ENCODE results near the gene IDE. TPM values are rescaled to one million over a fixed set of nuclear protein-coding genes. Genes with fewer than 3 reads are reported as not detected.

Gene IDE
- total and polyA plus RNA-seq, 12 donors = 8.6 to 62.0 (median 37.3) TPM

DNA sequence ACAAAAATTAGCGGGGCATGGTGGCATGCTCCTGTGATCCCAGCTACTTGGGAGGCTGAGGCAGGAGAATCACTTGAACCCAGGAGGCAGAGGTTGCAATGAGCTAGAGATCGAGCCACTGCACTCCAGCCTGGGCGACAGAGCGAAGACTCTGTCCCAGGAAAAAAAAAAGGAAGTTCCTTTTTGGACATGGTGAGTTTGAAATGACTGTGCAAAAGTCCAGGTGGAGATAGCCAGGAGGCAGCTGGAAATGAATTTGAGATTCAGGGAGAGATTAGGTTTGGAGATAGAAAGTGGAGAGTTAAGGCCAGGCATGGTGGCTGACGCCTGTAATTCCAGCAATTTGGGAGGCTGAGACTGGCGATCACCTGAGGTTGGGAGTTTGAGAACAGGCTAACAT lies 143.8 kb downstream of the IDE start:
- 90 to 97% (median 92%) methylated on average over 6 of the region's 6 CpGs for whole genome bisulfite sequencing, 4 donors
- no peaks in the 10 kb centered on the region for H3K36me3 ChIP-seq (replicated peaks in 1 of 2)
- no peak overlapping the region for H3K27ac ChIP-seq
- no peak for TF ChIP-seq CTCF (IDR thresholded peaks at IDR 0.05)
- no peak for TF ChIP-seq POLR2A (IDR thresholded peaks at IDR 0.05)
- no peak overlapping the region for H3K4me3 ChIP-seq
- no peaks in the 10 kb centered on the region for H3K9me3 ChIP-seq (replicated peaks in 1 of 3)
- intact Hi-C loops (cut with DNase I) = loop anchor here (5.0 to 10.0 kb wide), 3 partner anchors 135 to 348 kb away; partner anchors contain the start of genes CPEB3 (in 1 of the 2) and MARCHF5 (in 1 of the 2)
- DNase-seq = no peak
- H3K27me3 ChIP-seq = no peaks in the 10 kb centered on the region
- H3K4me1 ChIP-seq (replicated peaks in 1 of 2) = no peaks in the 10 kb centered on the region

DNA sequence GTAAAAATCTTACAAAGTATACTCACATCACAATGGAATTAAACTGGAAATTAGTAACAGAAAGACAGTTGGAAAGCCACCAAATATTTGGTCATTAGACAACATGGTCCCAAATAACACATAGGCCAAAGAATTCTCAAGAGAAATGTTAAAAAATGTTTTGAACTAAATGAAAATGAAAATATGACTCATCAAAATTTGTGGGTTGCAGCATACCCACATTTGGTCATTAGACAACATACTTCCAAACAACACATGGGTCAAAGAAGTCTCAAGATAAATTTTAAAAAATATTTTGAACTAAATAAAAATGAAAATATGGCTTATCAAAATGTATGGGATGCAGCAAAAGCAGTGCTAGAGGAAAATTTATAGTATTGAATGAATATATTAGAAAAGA lies 152.3 kb downstream of the IDE start:
- intact Hi-C loops (cut with DNase I) = no loop called here
- Histone ChIP-seq H3K9me3 (replicated peaks in 1 of 3) (no peaks in the 10 kb centered on the region), H3K27ac (no peak overlapping the region), H3K36me3 (replicated peaks in 1 of 2) (no peaks in the 10 kb centered on the region), H3K4me1 (replicated peaks in 1 of 2) (no peaks in the 10 kb centered on the region), H3K4me3 (no peak overlapping the region), H3K27me3 (peaks cover 2% of the 10 kb centered on the region)
- DNase-seq = no peak
- no peak for TF ChIP-seq POLR2A (IDR thresholded peaks at IDR 0.05)
- TF ChIP-seq CTCF (IDR thresholded peaks at IDR 0.05) = no peak

DNA sequence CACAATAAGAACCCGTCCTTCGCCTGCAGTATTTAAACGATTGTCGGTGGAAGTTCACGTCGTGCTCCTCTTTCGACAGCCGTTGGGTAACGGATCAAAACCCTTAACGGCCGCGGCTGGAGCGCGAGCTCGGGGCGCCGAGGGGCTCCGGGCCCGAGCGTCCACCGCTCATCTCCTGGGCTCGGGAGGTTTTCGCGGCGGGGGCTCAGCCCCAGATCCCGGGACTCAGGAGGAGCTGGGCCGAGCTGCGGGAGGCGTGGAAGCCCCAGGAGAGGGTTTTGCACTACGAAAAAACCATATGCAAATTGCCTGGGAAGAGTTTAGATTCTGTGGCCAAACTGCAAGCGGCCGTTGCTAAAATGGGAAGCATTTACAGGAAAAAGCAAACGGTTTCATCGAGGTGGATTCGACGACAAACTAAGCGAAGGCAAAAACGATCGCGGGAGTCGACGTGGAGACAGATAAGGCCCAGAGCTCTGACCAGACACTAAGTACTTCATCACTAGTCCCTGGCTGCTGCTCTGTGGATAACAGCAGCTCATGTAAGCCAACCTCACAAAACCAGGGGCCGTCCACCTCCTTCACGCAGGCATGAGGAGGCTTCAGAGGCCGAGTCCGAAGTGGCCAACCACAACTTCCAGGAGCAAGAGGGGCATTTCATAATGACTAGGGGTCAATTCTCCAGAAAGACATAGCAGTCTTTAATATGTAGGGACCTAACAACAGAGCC lies 153.2 kb downstream of the IDE start:
- H3K36me3 ChIP-seq (replicated peaks in 1 of 2) = no peaks in the 10 kb centered on the region
- peaks cover 2% of the 10 kb centered on the region for H3K27me3 ChIP-seq
- TF ChIP-seq POLR2A (IDR thresholded peaks at IDR 0.05) = no peak
- no peak for TF ChIP-seq CTCF (IDR thresholded peaks at IDR 0.05)
- H3K9me3 ChIP-seq (replicated peaks in 1 of 3) = no peaks in the 10 kb centered on the region
- no peaks in the 10 kb centered on the region for H3K4me1 ChIP-seq (replicated peaks in 1 of 2)
- no peak overlapping the region for H3K27ac ChIP-seq
- WGBS, 4 donors = 18 to 24% (median 22%) methylated on average over 43 to 46 of the region's 46 CpGs
- intact Hi-C loops (cut with DNase I) = no loop called here
- H3K4me3 ChIP-seq = peak overlapping the region in 2 of 4 donors; percentile 18 to 50
- DNase-seq = no peak

- Histone ChIP-seq H3K4me3 (peak overlapping the region in 2 of 4 donors; percentile 18 to 50), H3K4me1 (replicated peaks in 1 of 2) (no peaks in the 10 kb centered on the region), H3K27ac (no peak overlapping the region), H3K27me3 (peaks cover 2% of the 10 kb centered on the region), H3K36me3 (replicated peaks in 1 of 2) (no peaks in the 10 kb centered on the region), H3K9me3 (replicated peaks in 1 of 3) (no peaks in the 10 kb centered on the region)
- TF ChIP-seq CTCF (IDR thresholded peaks at IDR 0.05) (peak in 2 of 6 experiments; percentile 12 to 43), POLR2A (IDR thresholded peaks at IDR 0.05) (no peak)
- intact Hi-C loops (cut with DNase I) = no loop called here
- peak; percentile 31 to 59 (median 35) for DNase-seq
- WGBS, 4 donors = 46 to 58% (median 53%) methylated on average over 24 to 34 of the region's 34 CpGs
These were observed 153.9 kb downstream of the IDE start for GRCh38 chr10:92419740-92420545.
